GM20431 (cell line): ENCODE data around the gene CKLF.
"Not testable (repeated sequence)": the region's sequence is repeated elsewhere in the genome, so short reads cannot be mapped to it uniquely, and the experiment has no call there.

Experiments used
- in situ Hi-C: fragments of 300-500 bp; cut with MseI, MboI; formaldehyde crosslinking; loops from one replicate; pipeline ENCODE4 v1.15.0; 2020; ENCODE audit warnings: low sequenced_read_pairs; ENCODE audit not compliant: unreplicated experiment

The CKLF gene

DNA sequence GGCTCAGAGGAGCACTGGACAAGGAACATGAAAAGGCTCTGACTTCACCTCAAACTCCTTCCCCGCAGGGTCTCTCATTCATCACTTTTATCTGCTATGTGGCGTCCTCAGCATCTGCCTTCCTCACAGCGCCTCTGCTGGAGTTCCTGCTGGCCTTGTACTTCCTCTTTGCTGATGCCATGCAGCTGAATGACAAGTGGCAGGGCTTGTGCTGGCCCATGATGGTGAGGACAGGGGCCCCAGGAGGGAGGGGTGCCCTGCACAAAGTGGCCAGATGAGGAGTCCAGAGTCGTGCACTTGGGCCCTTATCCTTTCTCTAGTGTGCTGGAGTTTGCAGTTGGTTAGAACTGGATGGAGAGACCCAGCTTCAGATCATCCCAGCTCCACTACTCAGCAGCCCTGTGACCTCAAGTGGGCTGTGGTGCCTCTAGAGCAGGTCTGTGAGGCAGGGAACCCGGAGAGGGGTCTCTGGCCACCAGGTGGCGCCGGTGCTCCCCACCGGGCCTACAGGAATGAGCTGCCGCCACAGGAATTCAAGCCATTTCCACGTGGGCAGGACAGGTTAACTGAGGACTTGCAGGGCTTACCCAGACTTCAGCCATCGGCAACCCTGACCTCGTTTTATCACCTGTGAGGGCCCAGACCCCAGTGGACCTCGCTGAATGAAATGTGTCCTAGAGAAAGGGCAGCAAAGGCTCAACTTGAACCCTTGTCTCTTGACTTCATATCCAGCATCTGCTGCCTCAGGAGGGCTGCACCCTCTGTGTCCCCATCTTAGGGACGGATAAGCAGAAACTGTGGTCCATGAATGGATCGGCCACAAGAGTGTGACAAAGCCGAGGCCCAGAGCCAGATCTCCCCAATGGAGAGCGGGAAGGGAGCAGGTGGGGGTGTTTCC is 56.1 kb downstream of the CKLF start:
- in situ Hi-C loops, result no loop called here

DNA sequence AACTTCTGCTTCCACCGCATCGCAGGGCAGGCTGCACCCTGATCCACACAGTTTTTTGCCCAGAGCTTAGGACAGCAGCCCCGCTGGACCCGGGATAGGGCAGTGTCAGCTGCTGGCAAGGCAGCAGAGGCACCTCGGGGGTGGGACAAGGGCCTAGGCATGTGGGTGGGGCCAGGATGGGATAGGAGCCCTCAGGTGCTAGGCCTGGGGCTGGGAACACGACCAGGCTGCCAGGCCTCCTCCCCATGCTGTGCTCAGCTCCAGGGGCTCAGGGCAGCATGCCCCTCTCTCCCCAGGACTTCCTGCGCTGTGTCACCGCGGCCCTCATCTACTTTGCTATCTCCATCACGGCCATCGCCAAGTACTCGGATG is 56.7 kb downstream of the CKLF start:
- in situ Hi-C loops, result no loop called here

DNA sequence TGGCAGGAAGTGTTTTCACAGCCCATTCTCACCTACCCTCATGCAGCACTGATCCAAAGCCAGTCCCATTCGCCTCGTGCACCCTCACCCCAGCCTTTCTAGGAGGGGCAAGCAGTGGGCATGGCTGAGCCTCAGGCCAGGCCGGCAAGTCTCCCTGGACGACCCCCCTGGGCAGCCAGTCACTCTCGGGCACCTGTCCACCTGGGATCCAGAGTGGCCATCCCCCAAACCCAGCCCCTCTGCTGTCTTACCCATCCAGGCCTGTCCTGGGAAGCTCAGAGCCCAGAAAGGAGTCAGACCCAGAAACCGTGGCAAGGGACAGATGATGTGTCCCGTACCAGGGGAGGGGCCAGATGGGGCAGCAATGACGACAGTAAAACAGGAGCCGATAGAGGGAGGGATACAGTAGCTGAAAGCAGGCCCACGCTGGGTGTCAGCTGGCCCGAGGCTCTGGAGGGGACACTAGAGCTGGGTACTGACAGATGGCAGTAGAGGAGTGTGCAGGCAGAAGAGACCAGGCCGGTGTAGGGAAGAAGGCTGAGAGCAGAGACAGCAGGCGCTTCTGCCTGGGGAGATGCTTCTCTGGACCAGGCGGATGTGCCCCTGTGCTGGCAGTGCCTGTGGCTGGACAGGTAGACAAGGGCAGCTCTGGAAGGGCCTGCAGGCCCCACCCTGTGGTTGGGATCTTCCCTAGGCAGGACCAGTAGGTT is 57.9 kb downstream of the CKLF start:
- in situ Hi-C loops, result no loop called here

DNA sequence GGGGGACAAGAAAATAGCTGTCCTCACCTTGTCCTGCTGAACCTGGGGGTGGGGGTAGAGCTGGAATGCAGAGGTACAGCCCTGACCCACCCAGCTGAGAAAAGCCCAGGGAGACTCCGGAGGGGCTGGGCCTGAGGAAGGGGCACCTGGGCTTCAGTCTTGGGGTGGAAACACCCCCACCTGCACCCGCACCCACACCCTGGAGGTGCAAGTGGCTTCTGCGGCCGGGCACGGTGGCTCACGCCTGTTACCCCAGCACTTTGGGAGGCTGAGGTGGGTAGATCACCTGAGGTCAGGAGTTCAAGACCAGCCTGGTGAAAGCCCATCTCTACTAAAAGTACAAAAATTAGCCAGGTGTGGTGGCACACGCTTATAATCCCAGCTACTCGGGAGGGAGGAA is 59.5 kb downstream of the CKLF start:
- in situ Hi-C loops, result not testable (repeated sequence)

DNA sequence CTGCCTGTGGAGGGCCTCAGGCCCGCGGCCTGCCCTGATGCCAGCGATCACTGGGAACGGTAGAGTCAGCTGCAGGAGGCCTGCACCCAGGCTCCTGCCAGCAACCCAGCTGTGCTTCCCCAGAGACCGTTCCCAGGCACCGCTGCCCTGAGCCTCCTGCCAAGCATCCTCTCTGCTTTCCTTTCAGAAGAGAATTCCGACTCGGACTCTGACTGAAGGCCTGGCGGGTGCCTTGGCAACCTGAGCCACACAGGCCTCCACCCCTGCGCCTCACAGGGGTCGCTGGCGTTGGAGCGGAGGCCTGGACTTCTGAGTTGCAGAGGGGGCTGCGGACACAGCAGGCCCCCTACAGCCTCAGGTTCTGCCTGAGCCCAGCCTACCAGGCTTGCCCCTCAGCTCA is 60.0 kb downstream of the CKLF start:
- in situ Hi-C loops, result no loop called here

DNA sequence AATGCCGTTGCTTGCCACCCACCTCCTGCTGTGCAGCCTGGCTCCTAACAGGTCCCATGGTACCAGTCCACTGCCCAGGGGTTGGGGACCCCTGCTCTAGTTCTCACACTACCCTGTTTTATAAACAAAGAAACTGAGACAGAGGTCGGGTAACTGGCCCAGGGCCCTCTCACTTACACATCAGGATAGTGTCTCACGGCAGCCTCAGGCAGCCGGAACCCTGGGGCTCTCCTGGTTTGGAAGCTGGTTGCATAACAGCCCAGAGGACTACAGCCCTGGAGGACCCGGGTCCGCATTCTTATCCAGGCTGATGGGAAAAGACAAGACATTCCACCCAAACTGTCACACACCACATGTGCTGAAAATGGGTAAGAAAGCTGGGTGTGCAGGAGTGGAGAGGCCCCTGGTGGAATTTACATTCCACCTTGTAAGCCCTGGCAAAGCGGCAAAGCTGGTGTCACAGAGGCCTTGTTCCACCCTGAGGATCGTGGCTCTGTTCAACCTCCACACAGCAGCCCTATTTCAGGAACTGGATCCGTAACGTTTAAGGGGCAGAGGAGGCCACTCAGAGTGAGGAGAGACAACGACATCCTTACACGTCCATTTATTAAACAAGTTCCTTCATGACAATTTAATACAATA is 61.9 kb downstream of the CKLF start:
- in situ Hi-C loops, result no loop called here
